ENCODE measurements around the gene CCDC167.

The CCDC167 gene

DNA sequence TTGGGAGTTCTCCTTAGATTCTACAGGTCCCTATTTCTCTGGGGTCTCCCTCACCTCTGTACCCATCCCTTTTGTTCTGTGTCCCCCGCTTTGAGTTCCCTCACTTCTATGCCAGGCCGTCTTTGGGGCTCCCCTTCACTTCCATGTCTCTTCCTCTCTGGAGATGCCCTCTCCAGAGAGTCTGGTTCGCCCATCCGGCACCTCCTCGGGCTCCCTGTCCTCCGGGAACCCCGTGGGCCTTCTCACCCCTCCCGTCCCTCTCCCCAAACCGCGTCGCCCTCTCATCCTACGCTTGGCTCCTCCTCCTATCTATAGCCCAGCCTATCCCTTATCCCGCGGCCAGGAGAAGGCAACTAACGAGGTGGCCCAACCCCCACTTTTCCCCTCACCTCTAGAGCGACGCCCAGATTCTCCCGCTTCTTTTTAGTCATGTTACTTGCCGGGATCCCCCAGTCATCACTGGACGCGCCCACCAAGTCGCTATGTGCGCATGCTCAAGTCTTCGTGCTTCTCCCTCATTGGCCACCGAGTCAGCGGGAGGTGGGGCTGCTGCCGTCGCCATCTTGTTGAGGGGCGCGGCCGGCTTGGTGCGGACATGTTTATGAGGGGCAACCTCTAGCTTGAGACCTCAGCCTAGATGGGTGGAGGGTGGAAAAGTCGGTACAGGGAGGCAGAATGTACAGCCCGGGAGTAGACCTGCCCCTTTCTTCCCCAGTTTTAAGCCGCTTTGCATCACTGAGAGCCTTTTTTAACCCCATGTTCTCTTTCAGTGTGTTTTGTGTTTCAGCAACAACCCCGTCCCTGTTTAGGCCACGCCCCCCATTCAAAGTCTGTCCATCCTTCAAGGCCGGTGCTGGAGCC lies at the start of gene CCDC167:
Gene CCDC167 (minus strand): TSS at position 461 of the 861 bp plus-strand sequence. CDS start 30 bp downstream, at position 431.
- peak; percentile 98 for DNase-seq (ENCODE audit: low spot score)

GRCh38 chr6:37549154-37549553 lies 49.5 kb upstream of the CCDC167 start:
- no peak for DNase-seq (ENCODE audit: low spot score)

GRCh38 chr6:37548067-37548674 lies 48.5 kb upstream of the CCDC167 start:
- DNase-seq (ENCODE audit: low spot score) = no peak

GRCh38 chr6:37547564-37548061 lies 47.9 kb upstream of the CCDC167 start:
- peak; percentile 49 for DNase-seq (ENCODE audit: low spot score)

GRCh38 chr6:37546141-37546871 lies 46.6 kb upstream of the CCDC167 start:
- DNase-seq (ENCODE audit: low spot score) = no peak

GRCh38 chr6:37544530-37544929 lies 44.8 kb upstream of the CCDC167 start:
- DNase-seq (ENCODE audit: low spot score) = no peak

GRCh38 chr6:37543361-37543760 lies 43.7 kb upstream of the CCDC167 start:
- DNase-seq (ENCODE audit: low spot score) = no peak

GRCh38 chr6:37541346-37541745 lies 41.7 kb upstream of the CCDC167 start:
- no peak for DNase-seq (ENCODE audit: low spot score)

GRCh38 chr6:37540390-37540789 lies 40.7 kb upstream of the CCDC167 start:
- DNase-seq (ENCODE audit: low spot score) = no peak

DNA sequence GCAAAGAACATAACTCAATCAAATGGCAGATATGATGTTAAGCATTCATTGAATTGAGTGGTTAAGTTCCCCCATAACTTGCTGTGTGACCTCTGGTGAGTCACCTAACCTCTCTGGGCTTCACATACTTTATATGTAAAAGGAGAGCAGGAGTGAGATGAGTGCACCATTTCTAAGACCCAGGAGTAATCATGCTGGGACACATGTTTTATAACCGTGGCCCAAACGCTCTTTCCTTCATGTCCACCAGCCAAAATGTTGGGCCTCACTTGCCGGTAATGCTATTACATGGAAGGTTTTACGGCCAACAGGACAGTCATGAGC lies 40.3 kb upstream of the CCDC167 start:
- DNase-seq (ENCODE audit: low spot score) = no peak

DNA sequence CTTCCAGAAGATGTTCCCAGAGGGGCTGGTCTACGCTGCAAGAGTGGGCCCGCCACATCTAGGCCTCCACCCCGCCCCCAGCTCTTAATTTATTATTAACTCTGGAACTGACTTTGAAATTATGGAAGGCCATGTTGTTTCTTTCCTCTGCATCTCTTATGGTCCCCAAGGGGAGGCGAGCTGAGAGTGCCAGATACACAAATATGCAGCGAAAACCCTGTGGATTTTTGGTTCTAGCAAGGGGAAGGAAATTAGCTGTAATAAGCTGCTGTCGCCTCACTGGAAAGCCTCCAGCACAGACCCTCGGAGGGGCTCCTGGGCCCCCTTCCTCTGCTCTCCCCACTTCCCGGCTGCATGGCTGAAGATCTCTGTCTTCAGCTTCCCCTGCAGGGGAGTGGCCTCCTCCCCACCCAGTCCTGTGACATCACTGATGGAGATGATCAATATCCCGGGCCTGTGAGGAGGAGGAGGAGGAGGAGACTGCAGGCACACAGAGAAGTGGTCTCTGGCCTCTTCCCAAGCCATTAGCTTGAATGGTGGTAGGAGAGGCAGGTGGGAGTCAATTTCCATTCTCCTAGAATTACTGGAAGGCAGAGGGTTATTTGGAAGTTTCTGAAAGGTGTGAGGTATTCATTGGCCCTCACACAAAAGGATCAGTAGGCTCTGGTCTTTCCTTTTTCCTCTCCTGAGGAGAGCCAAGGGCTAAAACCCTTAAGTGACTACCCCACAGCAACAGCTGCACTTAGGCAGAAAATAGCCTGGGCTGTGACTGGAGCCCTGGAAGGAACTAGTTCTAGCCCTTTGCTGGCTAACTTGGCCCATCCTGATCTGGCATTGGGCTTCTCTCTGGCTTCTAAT lies 39.7 kb upstream of the CCDC167 start:
- no peak for DNase-seq (ENCODE audit: low spot score)

GRCh38 chr6:37538107-37538506 lies 38.4 kb upstream of the CCDC167 start:
- DNase-seq (ENCODE audit: low spot score) = peak; percentile 43

GRCh38 chr6:37537548-37537947 lies 37.9 kb upstream of the CCDC167 start:
- DNase-seq (ENCODE audit: low spot score) = no peak

DNA sequence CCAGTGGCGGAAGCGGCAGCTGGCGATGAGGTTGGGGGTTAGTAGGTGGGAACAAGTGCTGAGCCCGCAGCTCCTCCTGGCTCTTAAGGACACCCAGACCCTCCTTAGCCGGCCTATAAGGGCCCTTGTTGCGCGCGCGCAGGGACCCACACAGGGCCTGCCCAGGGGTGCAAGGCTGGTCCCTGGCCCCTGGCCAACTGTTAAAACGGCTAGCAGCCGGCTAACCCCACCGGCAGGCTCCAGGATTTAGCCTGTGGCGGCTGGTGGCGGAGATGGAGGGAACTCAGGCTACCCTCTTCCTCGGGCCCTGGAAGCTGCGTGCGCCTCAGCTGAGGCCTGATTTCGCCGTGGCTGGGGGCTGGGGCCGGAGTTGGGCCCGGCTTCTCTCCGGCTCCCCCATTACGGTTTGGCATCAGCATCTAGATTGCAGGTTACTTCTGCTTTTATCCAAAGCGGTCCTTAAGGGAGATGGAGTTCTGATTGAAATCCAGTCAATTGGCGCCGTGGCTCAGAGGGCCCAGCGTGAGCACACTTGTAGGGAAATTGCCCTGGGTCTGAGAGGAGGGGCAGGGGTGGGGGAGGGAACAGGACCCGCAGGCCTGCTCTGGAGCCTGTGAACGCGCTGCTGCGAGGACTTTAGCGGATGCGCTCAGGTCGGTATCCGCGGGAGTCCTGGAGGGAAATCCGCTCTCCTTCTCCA lies 36.9 kb upstream of the CCDC167 start:
- no peak for DNase-seq (ENCODE audit: low spot score)

DNA sequence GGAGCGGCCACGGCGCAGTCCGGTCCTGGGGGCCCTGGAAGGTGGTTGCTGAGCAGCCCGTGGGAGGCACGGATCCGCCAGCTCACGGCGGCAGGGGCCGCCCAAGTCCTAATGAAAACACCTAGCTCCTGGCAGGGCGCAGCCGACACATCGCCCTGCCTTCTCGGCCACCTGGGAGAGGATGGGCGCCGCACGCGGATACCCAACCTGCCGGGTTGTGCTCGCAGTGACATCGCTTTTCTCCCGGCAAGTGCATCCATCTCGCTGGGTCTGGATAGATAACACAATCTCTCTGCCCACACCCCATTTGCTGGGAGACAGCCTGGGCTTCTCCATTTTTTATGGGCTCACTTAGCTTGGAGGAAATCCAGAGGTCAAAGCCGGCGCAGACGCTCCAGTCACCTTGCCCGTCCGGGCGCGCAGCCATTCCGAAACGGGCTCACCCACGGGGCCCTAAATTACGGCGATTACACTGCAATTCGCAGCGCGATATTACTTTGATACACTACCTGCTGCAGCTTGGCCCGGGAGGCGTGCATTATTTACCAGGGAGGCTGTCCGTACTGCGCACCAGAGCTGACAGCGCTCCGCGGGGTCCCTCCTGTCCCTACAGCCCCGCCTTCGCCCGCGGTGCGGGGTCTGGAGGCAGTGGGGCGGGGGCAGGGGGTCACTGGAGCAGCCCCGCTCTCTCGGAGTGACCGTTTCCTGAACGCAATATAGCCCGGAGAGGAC lies 36.2 kb upstream of the CCDC167 start:
- DNase-seq (ENCODE audit: low spot score) = no peak

DNA sequence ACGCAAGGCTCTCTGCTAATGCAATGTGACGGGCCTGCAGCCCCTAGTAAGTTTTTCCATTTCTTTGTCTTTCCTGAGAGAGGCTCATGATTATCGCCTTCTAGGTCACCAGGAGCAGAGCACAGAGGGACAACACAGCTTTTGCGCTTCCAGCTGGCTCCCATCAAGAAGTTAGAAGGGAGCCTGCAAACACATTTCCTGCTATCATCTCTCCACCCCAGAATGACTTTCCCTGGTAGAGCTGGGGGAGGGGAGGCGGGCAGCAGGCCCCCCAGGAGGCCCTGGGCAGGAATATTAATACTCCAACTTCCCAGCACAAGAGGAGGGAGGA lies 35.7 kb upstream of the CCDC167 start:
- DNase-seq (ENCODE audit: low spot score) = no peak

GRCh38 chr6:37534893-37535292 lies 35.2 kb upstream of the CCDC167 start:
- DNase-seq (ENCODE audit: low spot score) = no peak

DNA sequence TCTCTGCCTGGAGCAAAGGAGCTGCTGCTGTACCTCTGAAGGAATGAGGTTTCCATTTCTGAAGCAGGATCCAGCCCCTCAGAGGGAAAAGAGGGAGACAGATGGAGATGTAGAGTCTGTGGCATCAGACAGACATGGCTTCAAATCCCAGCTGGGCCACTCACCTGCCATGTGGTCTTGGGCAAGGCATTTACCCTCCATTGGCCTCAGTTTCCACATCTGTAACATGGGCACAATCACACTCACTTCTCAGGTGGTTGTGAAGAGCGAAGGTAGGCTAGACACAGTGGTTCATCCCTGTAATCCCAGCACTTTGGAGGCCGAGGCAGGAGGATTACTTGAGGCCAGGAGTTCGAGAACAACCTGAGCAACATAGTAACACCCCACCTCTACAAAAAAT lies 32.4 kb upstream of the CCDC167 start:
- no peak for DNase-seq (ENCODE audit: low spot score)

GRCh38 chr6:37531437-37532036 lies 31.8 kb upstream of the CCDC167 start:
- no peak for DNase-seq (ENCODE audit: low spot score)

DNA sequence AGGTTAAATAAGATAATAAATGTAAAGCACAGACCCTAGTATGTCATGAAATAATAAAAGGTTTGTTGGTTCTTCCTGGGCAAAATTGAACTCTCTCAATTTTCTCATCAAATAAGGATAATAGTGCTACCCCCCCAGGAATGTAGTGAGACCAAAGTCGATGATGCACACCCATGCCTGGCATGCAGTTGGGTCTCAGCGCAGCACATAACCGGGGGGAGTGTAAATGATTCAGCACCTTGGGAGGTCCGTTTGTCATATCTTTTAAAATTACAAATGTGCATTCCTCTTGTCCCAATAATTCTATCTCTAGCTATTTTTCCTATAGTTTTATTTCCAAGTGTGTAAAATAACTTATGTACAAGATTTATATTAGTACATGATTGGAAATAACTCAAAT lies 31.3 kb upstream of the CCDC167 start:
- DNase-seq (ENCODE audit: low spot score) = no peak
